ENCODE data around the gene RSPH9. TPM values are rescaled to one million over a fixed set of nuclear protein-coding genes. Genes with fewer than 3 reads are reported as not detected.

Gene RSPH9
- total and polyA plus RNA-seq, 11 donors: 0.09 to 0.50 (median 0.16) TPM; not detected in 3

DNA sequence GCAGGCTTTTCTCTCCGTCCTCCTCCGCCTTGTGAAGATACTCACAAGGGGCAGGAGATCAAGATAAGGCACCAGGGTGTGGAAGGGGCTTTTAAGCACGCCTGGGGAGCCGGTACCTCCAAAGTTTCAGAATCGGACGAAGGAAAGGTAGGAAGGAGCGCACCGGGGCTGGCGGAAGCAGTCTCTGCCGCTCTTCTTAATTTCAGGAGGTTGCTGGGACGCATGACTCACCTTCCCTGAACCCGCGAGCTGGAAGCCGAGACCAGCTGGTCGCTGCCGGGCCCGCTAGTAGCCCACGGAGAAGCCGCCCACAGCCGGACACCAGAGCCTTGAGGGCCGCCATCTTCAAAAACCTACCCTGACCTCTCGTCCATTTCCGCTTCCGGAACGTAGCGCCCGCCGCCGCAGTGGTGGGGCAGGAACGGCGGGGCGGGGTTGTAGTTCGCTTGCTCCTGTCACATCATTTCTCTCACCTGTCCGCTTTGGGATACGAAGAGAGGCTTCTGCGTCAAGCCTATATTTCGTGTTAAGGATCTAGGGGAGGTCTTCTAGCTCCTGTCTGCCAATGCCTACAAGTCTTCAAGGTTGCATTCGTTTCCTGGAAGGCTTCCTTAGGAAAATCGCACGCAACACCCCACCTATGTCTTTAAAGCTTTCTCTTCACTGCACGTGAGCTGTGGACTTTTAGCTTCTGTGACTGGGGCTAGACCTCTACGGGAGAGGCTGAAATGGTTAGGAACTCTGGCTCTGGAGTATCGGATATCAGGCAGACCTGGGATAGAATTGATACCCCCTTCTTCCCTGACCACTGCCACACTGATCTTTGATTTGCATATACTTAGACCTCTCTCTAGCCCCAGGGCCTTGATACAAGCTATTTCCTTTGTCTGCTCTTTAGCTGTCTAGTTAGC, 42.9 kb downstream of the RSPH9 start, which contains the start of gene MRPS18A:
Gene MRPS18A, minus strand, starts transcription at position 355 of the 911 bp plus-strand sequence. Its CDS starts 12 bp downstream, at position 343.
- WGBS, 4 donors: 2 to 8% (median 7%) methylated on average over 33 to 43 of the region's 43 CpGs
- DNase-seq (peak; percentile 85 to 88 (median 86)), ATAC-seq (peak; percentile 87 to 97 (median 96))
- no peaks in the 10 kb centered on the region for H3K9me3 ChIP-seq
- peaks cover 0 to 4% (median 0%) of the 10 kb centered on the region in 9 donors for H3K36me3 ChIP-seq
- no peaks in the 10 kb centered on the region for H3K27me3 ChIP-seq
- H3K4me1 ChIP-seq: peaks cover 6 to 49% (median 29%) of the 10 kb centered on the region in 12 donors
- peak within 1 kb of the TSS; percentile 33 to 88 (median 82) for H3K27ac ChIP-seq
- H3K4me3 ChIP-seq: peak within 1 kb of the TSS; percentile 69 to 97 (median 86)
- intact Hi-C loops (cut with DNase I): loop anchor here in 1 of 10 donors (2.0 kb wide), 1 partner anchor 35 kb away; no protein-coding TSS in a partner anchor
- TF ChIP-seq POLR2A (IDR thresholded peaks at IDR 0.05): peak in 1 of 2 donors; percentile 35
- TF ChIP-seq, protein P1, sequence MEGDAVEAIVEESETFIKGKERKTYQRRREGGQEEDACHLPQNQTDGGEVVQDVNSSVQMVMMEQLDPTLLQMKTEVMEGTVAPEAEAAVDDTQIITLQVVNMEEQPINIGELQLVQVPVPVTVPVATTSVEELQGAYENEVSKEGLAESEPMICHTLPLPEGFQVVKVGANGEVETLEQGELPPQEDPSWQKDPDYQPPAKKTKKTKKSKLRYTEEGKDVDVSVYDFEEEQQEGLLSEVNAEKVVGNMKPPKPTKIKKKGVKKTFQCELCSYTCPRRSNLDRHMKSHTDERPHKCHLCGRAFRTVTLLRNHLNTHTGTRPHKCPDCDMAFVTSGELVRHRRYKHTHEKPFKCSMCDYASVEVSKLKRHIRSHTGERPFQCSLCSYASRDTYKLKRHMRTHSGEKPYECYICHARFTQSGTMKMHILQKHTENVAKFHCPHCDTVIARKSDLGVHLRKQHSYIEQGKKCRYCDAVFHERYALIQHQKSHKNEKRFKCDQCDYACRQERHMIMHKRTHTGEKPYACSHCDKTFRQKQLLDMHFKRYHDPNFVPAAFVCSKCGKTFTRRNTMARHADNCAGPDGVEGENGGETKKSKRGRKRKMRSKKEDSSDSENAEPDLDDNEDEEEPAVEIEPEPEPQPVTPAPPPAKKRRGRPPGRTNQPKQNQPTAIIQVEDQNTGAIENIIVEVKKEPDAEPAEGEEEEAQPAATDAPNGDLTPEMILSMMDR (IDR thresholded peaks at IDR 0.05): peak in 1 of 12 donors; percentile 16

GRCh38 chr6:43689421-43689820, 44.6 kb downstream of the RSPH9 start:
- Histone ChIP-seq H3K4me1 (peaks cover 6 to 34% (median 21%) of the 10 kb centered on the region in 12 donors), H3K27me3 (no peaks in the 10 kb centered on the region), H3K4me3 (no peak overlapping the region), H3K36me3 (peaks cover 0 to 4% (median 0%) of the 10 kb centered on the region in 9 donors), H3K27ac (no peak overlapping the region), H3K9me3 (no peaks in the 10 kb centered on the region)
- WGBS, 4 donors: 75 to 83% (median 81%) methylated on average over 2 of the region's 2 CpGs
- intact Hi-C loops (cut with DNase I): loop anchor here in 1 of 10 donors (2.0 kb wide), 1 partner anchor 33 kb away; no protein-coding TSS in a partner anchor
- TF ChIP-seq, protein P1 (IDR thresholded peaks at IDR 0.05): no peak
- TF ChIP-seq POLR2A (IDR thresholded peaks at IDR 0.05): no peak
- ATAC-seq: no peak
- DNase-seq: no peak

DNA sequence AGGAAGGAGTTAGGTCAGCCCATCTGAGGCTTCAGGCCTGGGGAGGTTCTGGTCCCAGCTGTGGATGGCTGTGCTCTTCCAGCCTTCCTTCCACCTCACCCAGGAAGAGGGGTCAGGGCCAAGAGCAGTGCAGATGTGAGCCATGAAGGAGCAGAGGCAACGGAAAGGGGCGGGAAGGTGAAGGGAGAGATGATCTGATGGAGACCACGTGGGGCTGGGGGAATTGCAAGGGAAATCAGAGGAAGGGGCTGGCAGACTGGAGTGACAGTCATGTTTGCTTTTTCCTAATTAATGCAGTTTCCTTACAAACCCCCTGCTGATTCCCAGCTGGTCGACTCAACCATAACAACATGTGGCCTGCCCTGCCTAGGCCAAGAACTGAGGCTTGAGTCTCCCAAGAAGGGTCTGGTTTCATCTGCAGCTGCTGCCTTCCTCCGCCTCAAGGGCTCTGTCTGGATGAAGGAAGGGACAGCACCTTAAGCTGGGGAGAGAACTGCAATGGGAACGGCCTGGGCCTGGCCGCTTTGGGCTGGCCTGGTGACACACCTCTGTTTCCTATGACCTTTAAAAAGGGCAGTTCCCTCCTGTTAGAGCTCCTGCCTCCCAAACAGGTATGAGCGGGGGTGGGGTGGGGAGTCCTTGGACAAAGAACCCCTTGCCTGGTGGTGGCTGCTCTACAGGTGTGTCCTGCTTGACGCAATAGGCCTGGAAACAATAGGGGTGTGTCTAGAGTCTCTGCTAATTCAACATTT, 50.6 kb downstream of the RSPH9 start:
- Histone ChIP-seq H3K4me1 (peaks cover 6 to 32% (median 19%) of the 10 kb centered on the region in 12 donors), H3K4me3 (no peak overlapping the region), H3K36me3 (no peaks in the 10 kb centered on the region), H3K27ac (peak overlapping the region in 8 of 12 donors; percentile 9 to 66 (median 48)), H3K9me3 (no peaks in the 10 kb centered on the region), H3K27me3 (no peaks in the 10 kb centered on the region)
- ATAC-seq: peak; percentile 48 to 77 (median 67)
- WGBS, 4 donors: 61 to 76% (median 69%) methylated on average over 6 to 9 of the region's 9 CpGs
- intact Hi-C loops (cut with DNase I): no loop called here
- DNase-seq: peak in 3 of 5 donors; percentile 43 to 74 (median 47)
- no peak for TF ChIP-seq POLR2A (IDR thresholded peaks at IDR 0.05)
- TF ChIP-seq, protein P1 (IDR thresholded peaks at IDR 0.05): no peak

Data from heart left ventricle (tissue), 16 donors.